NB4 (cell line): ENCODE data around the gene RPL13.

Experiments
- MAX ChIP-seq: IDR thresholded peaks from 2 replicates; pipeline ENCODE4 v1.6.1; 2011; ENCODE audit warnings: low read depth, low read length
- MYC ChIP-seq: IDR thresholded peaks from 2 replicates; pipeline ENCODE4 v1.6.1; 2011; ENCODE audit warnings: low read depth, low read length
- POLR2A ChIP-seq: IDR thresholded peaks from 2 replicates; pipeline ENCODE4 v1.6.1; 2011; ENCODE audit warnings: mild to moderate bottlenecking; ENCODE audit not compliant: insufficient read length; ENCODE audit errors: extremely low read depth
- TF ChIP-seq, protein P1 (sequence below): IDR thresholded peaks from one replicate; pipeline ENCODE4 v1.5.1; 2012; ENCODE audit warnings: low read depth, low read length

DNA sequence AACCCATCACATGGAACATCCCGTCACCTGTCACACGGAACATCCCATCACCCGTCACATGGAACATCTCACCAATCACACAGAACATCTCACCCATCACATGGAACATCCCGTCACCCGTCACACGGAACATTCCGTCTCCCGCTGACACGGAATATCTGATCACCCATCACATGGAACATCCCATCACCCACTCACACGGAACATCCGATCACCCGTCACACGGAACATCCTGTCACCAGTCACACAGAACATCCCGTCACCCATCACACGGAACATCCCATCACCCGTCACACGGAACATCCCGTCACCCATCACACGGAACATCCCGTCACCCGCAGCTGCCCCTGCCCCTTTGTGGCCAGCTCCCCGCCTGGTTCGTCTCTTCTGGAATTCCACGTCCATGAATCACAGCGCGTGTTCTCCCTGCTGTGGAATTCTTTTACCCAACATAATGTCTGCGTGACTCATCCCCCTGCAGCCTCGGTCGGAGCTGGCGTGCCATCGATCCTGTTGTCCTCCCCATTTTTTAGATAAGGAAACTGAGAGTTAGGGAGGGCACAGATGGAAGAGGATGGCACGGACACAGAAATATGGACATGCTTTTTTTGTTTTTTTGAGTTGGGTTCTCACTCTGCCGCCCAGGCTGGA is 20.7 kb downstream of the RPL13 start:
- TF ChIP-seq, protein P1, sequence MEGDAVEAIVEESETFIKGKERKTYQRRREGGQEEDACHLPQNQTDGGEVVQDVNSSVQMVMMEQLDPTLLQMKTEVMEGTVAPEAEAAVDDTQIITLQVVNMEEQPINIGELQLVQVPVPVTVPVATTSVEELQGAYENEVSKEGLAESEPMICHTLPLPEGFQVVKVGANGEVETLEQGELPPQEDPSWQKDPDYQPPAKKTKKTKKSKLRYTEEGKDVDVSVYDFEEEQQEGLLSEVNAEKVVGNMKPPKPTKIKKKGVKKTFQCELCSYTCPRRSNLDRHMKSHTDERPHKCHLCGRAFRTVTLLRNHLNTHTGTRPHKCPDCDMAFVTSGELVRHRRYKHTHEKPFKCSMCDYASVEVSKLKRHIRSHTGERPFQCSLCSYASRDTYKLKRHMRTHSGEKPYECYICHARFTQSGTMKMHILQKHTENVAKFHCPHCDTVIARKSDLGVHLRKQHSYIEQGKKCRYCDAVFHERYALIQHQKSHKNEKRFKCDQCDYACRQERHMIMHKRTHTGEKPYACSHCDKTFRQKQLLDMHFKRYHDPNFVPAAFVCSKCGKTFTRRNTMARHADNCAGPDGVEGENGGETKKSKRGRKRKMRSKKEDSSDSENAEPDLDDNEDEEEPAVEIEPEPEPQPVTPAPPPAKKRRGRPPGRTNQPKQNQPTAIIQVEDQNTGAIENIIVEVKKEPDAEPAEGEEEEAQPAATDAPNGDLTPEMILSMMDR: no peak
- no peak for TF ChIP-seq POLR2A
- TF ChIP-seq MYC: no peak
- no peak for TF ChIP-seq MAX
